MG63 (cell line): ENCODE results near the gene ATP8A1. TPM values are rescaled to one million over a fixed set of nuclear protein-coding genes. Genes with fewer than 3 reads are reported as not detected.
"Not testable (repeated sequence)": the region's sequence is repeated elsewhere in the genome, so short reads cannot be mapped to it uniquely, and the experiment has no call there.

Source experiments
- DNase-seq: peaks from one replicate; pipeline ENCODE4 v3.0.0-alpha.2; 2020
- H3K27me3 ChIP-seq: fragments of 250-450 bp; sonication (Bioruptor Pico); 2 replicates; pipeline ENCODE4 v1.5.1; 2020; ENCODE audit warnings: mild to moderate bottlenecking, moderate library complexity
- H3K36me3 ChIP-seq: fragments of 250-450 bp; sonication (Bioruptor Pico); 2 replicates; pipeline ENCODE4 v1.5.1; 2020; ENCODE audit warnings: mild to moderate bottlenecking, moderate library complexity
- H3K4me3 ChIP-seq: fragments of 250-450 bp; sonication (Bioruptor Pico); 2 replicates; pipeline ENCODE4 v1.5.1; 2020; ENCODE audit warnings: mild to moderate bottlenecking, moderate library complexity
- H3K9me3 ChIP-seq: fragments of 250-450 bp; sonication (Bioruptor Pico); 2 replicates; pipeline ENCODE4 v1.5.1; 2020; ENCODE audit warnings: mild to moderate bottlenecking, moderate library complexity
- total RNA-seq: library from RNA; depleted of rRNA; stranded (reverse); fragments of >200 nt; shearing (Covaris generic); gene quantifications from 2 replicates; pipeline ENCODE4 v1.2.3, GENCODE V29; 2014; ENCODE audit warnings: low replicate concordance

Gene ATP8A1
- total RNA-seq, 1 experiment from 2014 or later: 0.10 TPM

GRCh38 chr4:42654631-42655268, 2.2 kb downstream of the ATP8A1 start:
- Histone ChIP-seq H3K9me3 (peaks cover 5% of the 10 kb centered on the region; the same call in 1 of the 2 replicates), H3K27me3 (0 out of 2 replicates have a peak, but pooled peaks cover 3% of the 10 kb centered on the region), H3K4me3 (no peak overlapping the region), H3K36me3 (no peaks in the 10 kb centered on the region)
- DNase-seq: peak; percentile 92

- H3K27me3 ChIP-seq: 0 out of 2 replicates have a peak, but pooled peaks cover 2% of the 10 kb centered on the region
- peaks cover 5% of the 10 kb centered on the region; the same call in 1 of the 2 replicates for H3K9me3 ChIP-seq
- H3K36me3 ChIP-seq: no peaks in the 10 kb centered on the region
- no peak overlapping the region for H3K4me3 ChIP-seq
- peak; percentile 35 for DNase-seq
Measured at GRCh38 chr4:42653626-42654560, 3.0 kb downstream of the ATP8A1 start.

GRCh38 chr4:42652529-42653231, 4.2 kb downstream of the ATP8A1 start:
- DNase-seq: not testable (repeated sequence)

GRCh38 chr4:42649870-42650269, 7.0 kb downstream of the ATP8A1 start:
- no peaks in the 10 kb centered on the region for H3K27me3 ChIP-seq
- DNase-seq: no peak
- H3K4me3 ChIP-seq: no peak overlapping the region
- peaks cover 5% of the 10 kb centered on the region; the same call in 1 of the 2 replicates for H3K9me3 ChIP-seq
- no peaks in the 10 kb centered on the region for H3K36me3 ChIP-seq

More at GRCh38 chr4:42652529-42653231, 4.2 kb downstream of the ATP8A1 start:
- not testable (repeated sequence) for H3K36me3 ChIP-seq, H3K9me3 ChIP-seq, H3K4me3 ChIP-seq, H3K27me3 ChIP-seq

- peaks cover 5% of the 10 kb centered on the region; the same call in 1 of the 2 replicates for H3K9me3 ChIP-seq
- no peaks in the 10 kb centered on the region for H3K27me3 ChIP-seq
- H3K36me3 ChIP-seq: no peaks in the 10 kb centered on the region
- no peak for DNase-seq
- no peak overlapping the region for H3K4me3 ChIP-seq
Measured at GRCh38 chr4:42646999-42647541, 9.8 kb downstream of the ATP8A1 start.

DNA sequence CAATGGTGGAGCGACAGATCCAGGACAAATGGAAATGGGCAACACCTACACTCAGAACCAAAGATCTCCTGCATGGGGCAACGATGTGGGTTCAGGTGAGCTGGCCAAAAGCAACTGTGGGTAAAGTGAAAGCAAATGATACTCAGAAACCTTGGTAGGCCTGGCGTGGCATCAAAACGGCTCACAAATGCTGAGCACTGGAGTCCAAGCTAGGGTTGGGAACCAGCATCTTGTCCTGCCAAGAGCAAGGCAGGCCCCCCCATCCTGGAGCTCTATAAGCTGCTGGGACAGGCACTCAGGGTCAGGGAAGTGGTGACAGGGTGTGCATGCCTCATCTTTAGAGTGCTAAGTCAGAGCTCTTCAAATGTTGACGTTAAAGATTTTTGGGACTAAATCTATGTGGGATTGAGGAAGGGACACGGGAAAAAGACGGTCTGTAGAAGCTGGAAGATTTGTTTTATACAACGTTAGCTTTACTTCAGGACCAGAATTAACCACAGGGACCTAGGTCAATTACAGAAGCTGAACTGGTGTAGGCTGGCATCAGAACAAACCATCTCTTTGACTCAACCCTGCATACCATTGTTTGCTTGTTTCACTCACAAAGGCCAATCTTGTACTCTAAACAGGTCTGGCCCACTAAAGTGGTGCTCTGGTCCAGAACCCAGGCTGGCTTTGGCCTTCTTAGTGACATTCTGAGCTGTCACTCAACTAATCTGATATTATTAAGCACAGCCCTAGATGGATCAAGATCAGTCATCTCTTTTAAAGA, 10.7 kb downstream of the ATP8A1 start:
- no peak for DNase-seq
- Histone ChIP-seq H3K9me3 (0 out of 2 replicates have a peak, but pooled peaks cover 3% of the 10 kb centered on the region), H3K27me3 (no peaks in the 10 kb centered on the region), H3K4me3 (no peak overlapping the region), H3K36me3 (no peaks in the 10 kb centered on the region)

- Histone ChIP-seq H3K9me3 (no peaks in the 10 kb centered on the region), H3K4me3 (no peak overlapping the region), H3K27me3 (no peaks in the 10 kb centered on the region), H3K36me3 (no peaks in the 10 kb centered on the region)
- no peak for DNase-seq
Measured at GRCh38 chr4:42644897-42645296, 12.0 kb downstream of the ATP8A1 start.

GRCh38 chr4:42643685-42644084, 13.2 kb downstream of the ATP8A1 start:
- H3K4me3 ChIP-seq: no peak overlapping the region
- H3K27me3 ChIP-seq: no peaks in the 10 kb centered on the region
- DNase-seq: no peak
- H3K36me3 ChIP-seq: no peaks in the 10 kb centered on the region
- no peaks in the 10 kb centered on the region for H3K9me3 ChIP-seq

- H3K36me3 ChIP-seq: no peaks in the 10 kb centered on the region
- no peaks in the 10 kb centered on the region; the same call in 1 of the 2 replicates for H3K27me3 ChIP-seq
- DNase-seq: no peak
- no peak overlapping the region for H3K4me3 ChIP-seq
- no peaks in the 10 kb centered on the region for H3K9me3 ChIP-seq
Measured at GRCh38 chr4:42642845-42643615, 13.9 kb downstream of the ATP8A1 start.

- Histone ChIP-seq H3K4me3 (no peak overlapping the region), H3K27me3 (peaks cover 7% of the 10 kb centered on the region), H3K9me3 (no peaks in the 10 kb centered on the region), H3K36me3 (no peaks in the 10 kb centered on the region)
- no peak for DNase-seq
Measured at GRCh38 chr4:42642101-42642797, 14.7 kb downstream of the ATP8A1 start.

GRCh38 chr4:42641656-42642055, 15.2 kb downstream of the ATP8A1 start:
- H3K36me3 ChIP-seq: no peaks in the 10 kb centered on the region
- no peak overlapping the region for H3K4me3 ChIP-seq
- DNase-seq: no peak

DNA sequence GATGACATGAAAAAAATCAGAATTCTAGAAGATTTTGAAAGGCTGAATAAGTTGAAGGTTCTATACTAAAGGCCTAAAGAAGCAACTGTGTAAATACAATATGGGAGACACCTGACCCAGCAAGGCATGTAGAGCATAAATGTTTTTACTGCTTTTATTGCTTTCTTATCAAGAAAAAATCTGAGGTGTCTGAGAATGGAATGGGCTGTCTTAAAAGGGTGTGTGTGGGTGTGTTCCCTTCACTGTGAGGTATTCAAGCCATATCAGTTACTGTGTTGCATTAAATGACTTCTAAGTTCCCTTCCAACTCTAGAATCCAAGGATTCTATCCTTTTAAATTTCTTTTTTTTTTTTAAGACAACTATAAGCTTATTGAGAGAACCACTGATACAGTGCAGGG, 15.7 kb downstream of the ATP8A1 start:
- no peak for DNase-seq
- Histone ChIP-seq H3K9me3 (no peaks in the 10 kb centered on the region), H3K27me3 (peaks cover 15% of the 10 kb centered on the region), H3K4me3 (no peak overlapping the region), H3K36me3 (no peaks in the 10 kb centered on the region)

More at GRCh38 chr4:42641656-42642055, 15.2 kb downstream of the ATP8A1 start:
- H3K27me3 ChIP-seq: peaks cover 13% of the 10 kb centered on the region
- H3K9me3 ChIP-seq: no peaks in the 10 kb centered on the region

DNA sequence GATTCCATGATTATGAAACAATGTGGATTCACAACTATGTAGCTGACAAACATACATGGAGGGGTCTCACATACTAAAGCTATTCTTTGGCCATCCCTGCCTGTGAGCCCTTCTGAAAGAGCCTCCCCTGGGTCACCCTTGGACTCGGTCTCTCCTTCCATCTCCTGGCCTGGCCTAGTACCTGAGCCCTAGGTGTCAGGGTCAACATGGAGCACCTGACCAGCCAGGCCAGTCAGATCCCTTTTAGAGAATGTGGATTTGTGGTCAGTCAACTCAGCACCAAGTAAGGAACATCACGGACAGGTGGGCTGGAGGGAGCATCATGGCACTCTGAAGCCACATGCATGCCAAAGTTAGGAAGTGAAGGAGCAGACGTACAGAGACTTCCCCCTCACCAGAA, 16.3 kb downstream of the ATP8A1 start:
- no peak overlapping the region for H3K4me3 ChIP-seq
- H3K36me3 ChIP-seq: no peaks in the 10 kb centered on the region
- no peaks in the 10 kb centered on the region for H3K9me3 ChIP-seq
- peaks cover 15% of the 10 kb centered on the region for H3K27me3 ChIP-seq
- no peak for DNase-seq

- Histone ChIP-seq H3K4me3 (no peak overlapping the region), H3K36me3 (no peaks in the 10 kb centered on the region), H3K27me3 (peaks cover 23% of the 10 kb centered on the region), H3K9me3 (no peaks in the 10 kb centered on the region)
- DNase-seq: no peak
Measured at GRCh38 chr4:42638993-42639392, 17.9 kb downstream of the ATP8A1 start.

DNA sequence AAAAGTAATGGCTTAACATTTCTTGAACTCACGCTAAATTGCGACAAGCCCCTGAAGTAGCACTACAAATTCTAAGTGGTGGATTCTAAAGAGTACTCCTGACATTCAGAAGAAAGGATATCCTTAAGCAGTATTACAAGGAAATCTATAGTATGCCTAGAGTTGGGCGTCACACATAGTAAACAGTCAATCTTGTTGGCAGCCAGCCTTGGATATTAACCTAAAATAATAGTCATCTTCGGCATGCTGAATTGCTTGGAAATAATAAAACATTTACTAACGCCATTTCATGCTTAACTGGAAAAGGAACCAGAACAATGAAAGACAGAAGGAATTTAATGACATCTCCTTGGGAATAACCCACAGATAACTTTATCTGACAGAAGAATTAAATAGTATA, 18.6 kb downstream of the ATP8A1 start:
- DNase-seq: peak; percentile 11
- H3K36me3 ChIP-seq: no peaks in the 10 kb centered on the region

More for the DNA sequence above, 18.6 kb downstream of the ATP8A1 start:
- Histone ChIP-seq H3K9me3 (no peaks in the 10 kb centered on the region), H3K4me3 (no peak overlapping the region), H3K27me3 (peaks cover 30% of the 10 kb centered on the region)
